Hematopoietic multipotent progenitor cell treated with erythropoietin and hydrocortisone succinate and interleukin-3 and kit ligand, for 4 days (in vitro differentiated cells): ENCODE results near the gene MFSD2B.
"Not testable (repeated sequence)": the region's sequence is repeated elsewhere in the genome, so short reads cannot be mapped to it uniquely, and the experiment has no call there.

ENCODE experiments used
- DNase-seq: peaks from one replicate; pipeline ENCODE4 v3.0.0-alpha.2; 2015

Gene MFSD2B

DNA sequence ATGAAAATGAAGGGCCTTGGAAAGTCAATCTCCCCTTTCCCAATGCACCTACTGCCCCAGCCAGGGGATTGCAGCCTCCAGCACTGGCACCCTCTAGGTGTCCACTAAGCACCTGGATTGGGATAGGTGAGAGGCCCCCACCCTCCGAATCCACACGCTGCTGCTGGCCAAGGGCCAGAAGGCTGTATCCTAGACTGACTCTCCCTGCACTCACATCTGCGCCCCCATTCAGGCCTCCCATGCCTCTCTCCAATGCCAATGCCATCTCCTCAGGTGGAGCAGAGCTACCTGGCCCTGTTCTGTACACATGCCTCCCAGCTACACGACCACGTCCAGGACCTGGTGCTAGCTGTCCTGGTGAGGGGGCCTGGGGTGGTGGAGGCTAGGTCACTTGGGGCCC lies 9.8 kb downstream of the MFSD2B start:
- DNase-seq, result no peak

DNA sequence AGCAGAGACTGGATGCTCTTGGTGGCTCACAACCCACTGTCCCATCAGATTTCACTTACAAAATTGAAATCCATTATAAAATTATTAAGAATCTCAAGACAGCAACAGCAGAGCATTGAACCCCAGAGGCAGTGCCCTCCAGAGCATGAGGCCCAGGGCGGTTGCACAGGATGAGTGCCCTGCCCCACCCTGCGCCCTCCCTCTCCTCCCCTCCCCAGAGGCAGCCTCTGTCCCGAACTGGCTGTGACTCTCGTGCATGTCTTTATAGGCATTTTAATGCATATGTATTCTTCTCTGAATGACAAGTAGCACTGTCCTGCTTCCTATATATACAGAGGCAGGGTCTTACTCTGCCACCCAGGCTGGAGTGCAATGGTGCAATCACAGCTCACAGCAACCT lies 10.4 kb downstream of the MFSD2B start:
- no peak for DNase-seq

DNA sequence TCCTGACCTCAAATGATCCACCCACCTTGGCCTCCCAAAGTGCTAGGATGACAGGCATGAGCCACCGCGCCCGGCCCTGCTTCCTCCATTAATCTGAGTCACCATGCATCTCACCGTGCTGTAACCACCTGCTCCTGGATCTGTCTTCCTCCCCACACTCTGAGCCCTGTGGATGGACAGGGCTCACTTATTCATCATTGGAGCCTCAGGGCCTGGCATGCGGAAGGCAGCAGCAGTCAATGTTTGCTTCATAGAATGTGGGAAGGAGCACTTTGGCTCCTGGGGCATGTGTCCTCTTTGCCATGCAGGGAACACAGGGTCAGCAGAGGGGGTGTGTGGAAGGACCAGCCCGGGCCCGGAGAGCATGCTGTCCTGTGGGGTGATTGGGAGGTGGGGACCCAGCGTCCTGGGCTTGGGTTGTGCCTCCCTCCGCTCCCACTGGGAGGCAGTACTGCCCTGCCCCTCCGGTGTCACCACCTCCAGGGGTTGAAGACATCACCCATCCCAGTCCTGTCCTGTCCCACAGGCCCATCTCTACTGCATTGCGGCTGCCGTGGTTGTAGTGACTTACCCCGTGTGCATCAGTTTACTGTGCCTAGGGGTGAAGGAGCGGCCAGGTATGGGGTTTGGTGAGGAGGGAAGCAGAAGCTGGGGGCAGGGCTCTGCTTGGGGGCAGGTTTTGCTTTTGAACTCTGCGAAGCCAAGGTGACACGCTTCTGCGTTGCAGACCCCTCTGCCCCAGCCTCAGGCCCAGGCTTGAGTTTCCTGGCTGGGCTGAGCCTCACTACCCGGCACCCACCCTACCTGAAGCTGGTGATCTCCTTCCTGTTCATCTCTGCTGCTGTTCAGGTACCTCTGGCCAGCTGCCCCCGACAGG lies 11.5 kb downstream of the MFSD2B start:
- peak; percentile 73 for DNase-seq

DNA sequence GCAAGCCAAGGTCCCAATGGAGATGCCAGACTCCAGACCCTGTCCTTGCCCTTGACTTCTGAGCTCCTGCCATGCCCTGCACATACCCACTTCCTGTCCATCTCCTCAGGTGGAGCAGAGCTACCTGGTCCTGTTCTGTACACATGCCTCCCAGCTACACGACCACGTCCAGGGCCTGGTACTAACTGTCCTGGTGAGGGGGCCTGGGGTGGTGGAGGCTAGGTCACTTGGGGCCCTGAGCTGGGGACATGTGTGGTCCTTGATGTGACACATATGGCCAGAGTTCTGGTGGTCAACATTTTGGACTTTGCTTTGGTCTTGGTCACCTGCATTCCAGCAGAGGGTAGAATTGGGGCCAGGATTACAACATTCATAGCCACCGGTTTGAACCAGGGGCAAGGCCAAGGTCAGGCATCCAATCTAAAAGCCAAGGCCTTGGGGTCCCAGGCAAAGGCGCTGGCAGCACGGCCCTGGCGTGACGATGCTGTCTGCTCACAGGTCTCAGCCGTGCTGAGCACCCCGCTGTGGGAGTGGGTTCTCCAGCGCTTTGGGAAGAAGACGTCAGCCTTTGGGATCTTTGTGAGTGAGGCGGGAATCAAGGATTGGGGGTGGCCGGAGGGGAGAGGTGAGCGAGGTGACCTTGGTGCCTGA lies 12.6 kb downstream of the MFSD2B start:
- no peak for DNase-seq

DNA sequence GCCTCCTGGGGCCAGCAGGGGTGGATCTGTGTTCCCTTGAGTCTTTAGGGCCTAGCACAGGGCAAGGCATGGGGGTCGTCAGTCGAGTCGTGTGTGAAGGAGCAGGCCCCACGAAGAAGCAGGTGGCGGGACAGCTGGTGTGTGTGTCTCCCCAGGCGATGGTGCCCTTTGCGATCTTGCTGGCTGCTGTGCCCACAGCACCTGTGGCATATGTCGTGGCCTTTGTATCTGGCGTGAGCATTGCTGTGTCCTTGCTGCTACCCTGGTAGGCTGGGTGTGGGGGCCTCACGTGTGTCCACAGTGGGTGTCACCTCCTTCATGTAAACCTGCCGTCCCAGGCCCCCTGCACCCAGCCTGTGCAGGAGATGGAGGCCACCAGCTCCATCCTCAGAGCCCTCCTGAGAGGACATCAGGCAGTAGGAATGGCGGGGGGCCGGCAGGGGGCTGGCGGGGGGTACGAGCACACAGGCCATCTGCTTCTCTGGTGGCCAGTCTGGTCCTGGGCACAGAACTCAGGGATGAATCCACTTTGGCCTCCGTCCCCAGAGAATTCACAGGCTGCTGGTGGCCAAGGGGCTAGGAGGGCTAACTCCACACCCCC lies 13.2 kb downstream of the MFSD2B start:
- DNase-seq, result no peak

DNA sequence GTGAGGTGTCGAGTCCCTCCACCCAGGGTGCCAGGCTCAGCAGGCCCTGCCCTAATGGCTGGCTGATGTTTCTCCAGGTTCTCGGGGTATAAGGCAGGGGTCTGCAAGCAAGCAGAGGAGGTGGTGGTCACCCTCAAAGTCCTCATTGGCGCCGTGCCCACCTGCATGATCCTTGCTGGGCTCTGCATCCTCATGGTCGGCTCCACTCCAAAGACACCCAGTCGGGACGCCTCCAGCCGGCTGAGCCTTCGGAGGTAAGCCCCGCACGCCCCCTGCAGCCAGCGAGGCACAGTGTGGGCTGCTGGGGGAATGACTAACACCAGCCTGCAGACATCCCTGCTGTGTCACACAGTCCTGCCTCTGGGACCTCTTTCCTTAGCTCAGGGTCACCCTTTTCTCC lies 14.1 kb downstream of the MFSD2B start:
- no peak for DNase-seq

DNA sequence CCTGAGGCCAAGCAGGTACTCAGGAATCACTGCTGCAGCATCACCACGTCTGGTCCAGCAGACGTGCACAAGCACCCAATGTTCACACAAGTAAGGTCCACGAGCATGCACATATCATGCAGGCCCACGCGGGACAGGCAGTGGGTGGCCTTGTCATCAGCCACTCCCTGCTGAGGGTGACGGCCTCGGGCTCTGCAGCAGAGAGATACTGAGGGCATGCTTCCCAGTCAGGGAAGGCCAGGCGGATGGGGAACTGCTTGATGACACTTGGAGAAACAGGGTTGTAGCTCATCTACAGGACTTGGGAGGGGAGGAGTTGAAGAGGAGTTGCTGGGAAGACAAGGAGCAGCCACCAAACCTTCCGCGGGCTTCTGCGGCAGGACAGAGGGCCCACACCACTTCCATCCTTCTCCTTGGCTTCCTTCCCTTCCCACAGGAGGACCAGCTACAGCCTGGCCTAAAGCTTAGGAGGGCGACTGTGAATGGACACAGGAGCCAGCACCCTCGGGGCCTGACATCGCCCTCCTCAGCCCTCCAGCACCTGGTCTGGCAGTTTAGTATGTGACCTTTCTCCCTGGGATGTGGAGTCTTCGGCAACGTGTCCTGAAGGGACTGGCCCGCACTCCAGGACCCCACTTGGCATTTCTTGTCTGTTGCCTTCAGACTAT lies 15.2 kb downstream of the MFSD2B start:
- DNase-seq, result no peak

DNA sequence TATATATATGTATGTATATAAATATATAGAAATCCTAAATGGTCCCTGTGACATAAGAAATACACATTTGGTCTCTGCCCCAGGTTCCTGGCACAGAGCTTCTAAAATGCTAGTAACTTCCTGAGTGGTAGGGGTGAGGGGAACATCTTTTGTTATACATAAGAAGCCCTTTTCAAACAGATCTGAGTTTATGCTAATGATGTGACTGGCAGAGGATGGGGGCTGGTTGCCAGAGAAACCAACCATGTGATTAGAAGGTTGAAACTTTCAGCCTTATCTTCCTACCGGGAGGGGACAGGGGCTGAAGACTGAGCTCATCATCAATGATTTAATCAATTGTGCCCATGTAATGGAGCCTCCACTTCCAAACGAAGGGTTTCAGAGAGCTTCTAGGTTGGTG lies 16.3 kb downstream of the MFSD2B start:
- no peak for DNase-seq

DNA sequence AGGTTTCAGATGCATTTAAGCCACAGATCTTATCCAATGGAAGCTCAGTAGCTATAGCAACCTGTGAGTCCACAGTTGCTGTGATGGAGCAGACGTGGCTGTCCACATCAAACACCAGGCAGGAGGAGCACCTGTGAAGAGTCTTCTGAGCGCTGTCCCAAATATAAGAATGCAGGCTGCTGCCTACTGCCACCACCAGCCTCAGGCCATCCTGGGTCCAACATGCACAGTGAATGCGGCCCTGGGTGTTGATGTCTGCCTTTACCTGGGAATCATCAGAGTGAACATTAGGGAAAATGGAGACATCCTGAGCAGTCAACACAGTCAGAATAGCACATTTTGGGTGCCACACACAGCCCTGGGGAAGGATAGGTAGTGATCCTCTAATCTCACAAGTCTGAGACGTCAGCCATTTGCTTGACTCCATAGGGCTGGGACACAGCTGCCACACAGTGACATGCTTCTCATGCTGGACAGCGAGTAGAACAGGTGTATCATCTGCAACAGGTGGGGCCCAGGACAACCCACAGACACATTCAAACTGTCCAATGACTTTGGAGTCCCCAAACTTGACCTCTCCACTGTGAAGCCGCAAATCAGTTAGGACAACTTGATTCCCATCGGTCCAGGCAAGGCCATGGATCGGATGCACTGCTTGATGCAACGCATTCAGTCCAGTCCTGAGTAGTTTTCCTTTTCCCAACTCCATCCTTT lies 29.1 kb downstream of the MFSD2B start:
- DNase-seq, result no peak

DNA sequence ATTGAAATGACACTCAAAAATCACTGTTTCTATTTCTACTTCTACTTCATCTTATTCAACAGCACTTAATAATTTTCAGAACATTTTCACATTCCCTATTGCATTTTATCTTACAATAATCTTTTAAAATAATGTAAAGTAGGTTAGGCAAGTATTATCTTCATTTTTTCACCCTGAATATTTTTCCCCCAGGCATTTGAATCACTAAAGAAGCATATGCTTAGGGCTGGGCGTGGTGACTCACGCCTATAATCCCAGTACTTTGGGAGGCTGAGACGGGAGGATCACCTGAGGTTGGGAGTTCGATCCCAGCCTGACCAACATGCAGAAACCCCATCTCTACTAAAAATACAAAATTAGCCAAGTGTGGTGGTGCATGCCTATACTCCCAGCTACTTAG lies 30.6 kb downstream of the MFSD2B start:
- DNase-seq, result no peak

DNA sequence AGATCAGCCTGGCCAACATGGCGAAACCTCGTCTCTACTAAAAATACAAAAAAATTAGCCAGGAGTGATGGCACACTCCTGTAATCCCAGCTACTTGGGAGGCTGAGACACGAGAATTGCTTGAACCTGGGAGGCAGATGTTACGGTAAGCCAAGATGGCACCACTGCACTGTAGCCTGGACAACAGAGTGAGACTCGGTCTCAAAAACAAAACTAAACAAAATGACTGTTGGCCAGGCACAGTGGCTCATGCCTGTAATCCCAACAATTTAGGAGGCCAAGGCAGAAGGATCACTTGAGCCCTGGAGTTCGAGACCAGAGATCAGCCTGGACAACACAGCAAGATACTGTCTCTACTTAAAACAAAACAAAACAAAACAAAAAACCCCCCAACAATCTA lies 33.2 kb downstream of the MFSD2B start:
- DNase-seq, result not testable (repeated sequence)

DNA sequence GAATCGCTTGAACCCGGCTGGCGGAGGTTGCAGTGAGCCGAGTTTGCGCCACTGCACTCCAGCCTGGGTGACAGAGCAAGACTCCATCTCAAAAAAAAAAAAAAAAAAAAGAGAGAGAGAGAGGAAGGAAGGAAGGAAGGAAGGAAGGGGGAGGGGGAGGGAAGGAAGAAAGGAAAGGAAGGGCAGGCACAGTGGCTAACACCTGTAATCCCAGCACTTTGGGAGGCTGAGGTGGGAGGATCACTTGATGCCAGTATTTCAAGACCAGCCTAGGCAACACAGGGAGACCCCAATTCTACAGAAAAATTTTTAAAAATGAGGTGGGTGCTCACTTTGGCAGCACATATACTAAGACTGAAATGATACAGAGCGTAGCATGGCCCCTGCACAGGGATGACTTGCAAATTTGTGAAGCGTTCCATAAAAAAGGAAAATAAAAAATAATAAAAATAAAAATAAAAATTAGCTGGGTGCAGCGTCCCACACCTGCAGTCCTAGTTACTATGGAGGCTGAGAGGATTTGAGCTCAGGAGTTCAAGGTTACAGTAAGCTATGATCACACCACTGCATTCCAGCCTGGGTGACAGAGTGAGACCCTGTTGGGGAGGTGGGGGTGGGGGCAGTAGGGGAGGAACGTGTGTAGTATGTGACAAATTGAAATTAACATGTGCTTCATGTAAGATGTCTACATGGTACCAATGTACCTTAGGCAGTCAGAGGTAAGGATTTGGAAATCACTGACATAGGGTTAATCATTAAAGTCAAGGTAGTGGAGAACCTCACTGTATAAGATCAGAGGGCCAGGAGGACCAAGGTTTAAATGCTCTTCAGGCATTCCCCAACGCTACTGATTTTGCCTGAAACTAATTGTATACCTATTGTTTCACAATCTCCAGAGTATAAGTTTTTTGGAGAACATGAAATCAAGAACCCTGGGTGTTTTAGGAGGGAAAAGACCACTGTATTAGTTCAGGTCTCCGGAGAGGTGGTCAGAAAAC lies 35.9 kb downstream of the MFSD2B start:
- DNase-seq, result no peak

DNA sequence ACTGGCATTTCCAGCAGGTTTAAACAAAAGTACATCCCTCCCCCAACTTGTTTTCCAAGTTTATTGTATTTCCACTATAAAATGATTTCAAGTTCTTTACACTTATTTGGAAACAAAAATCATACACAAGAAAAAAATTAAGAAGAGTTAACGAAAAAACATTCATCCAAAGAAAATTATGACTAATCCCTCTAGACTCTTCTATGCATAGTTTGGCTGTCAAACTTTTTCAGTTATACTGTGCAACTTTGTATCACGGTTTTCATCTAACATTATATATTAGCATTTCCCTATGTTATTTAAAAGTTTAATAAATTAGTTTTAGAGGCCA lies 36.7 kb downstream of the MFSD2B start:
- DNase-seq, result no peak

DNA sequence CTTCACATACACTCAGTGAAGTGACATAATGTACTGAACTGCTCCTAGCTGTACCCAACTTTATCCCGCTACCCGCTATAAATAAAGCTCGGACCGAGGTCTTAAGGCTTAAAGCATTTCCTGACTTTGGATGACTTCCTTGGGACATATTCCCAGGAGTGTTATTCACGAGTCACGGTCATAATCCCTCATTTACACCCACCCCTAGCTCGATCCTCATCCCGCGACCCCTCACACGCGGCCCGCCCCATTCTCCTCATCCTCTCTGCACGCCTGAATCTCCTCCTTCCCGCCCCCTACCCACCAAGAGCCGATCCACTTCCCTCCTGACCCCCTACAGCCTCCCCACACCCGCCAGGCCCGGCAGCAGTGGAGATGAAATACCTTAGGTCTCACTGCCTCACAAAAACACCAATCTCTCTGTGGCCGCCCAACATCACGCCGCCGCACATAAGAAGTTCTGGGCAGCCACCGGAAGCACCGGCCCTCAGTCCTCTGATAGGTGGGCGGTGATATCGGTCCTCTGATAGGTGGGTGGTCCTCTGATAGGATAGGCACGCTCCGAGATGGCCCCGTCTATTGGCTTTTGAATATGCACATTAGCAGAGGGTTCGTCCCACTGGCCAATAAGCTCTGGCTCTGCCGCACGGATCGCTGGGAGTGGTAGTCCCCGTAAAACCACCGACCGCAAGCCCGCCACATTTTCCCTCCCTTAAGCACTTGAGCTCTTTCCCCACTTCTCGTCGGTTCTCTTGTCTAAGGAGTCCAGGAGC lies 37.2 kb downstream of the MFSD2B start, which contains the start of gene WDCP:
Gene WDCP (minus strand): TSS at position 462 of the 773 bp plus-strand sequence. CDS start 7,897 bp downstream, outside the sequence.
- peak; percentile 100 for DNase-seq

DNA sequence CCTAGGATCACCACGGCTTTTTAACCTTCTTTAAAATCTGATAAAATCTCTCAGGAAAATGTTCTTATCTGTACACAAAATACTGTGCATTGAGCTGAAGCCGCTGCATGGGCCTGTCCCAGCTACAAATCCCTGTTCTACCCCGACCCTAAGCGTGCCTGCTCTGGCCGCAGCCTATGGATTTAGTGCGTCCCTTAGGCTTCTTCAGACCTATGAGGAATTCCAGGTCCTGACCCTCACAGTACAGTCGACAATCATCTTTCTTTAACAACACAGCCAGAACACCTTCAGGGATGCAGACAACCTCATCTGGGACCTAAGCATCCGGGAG lies 37.8 kb downstream of the MFSD2B start:
- no peak for DNase-seq

DNA sequence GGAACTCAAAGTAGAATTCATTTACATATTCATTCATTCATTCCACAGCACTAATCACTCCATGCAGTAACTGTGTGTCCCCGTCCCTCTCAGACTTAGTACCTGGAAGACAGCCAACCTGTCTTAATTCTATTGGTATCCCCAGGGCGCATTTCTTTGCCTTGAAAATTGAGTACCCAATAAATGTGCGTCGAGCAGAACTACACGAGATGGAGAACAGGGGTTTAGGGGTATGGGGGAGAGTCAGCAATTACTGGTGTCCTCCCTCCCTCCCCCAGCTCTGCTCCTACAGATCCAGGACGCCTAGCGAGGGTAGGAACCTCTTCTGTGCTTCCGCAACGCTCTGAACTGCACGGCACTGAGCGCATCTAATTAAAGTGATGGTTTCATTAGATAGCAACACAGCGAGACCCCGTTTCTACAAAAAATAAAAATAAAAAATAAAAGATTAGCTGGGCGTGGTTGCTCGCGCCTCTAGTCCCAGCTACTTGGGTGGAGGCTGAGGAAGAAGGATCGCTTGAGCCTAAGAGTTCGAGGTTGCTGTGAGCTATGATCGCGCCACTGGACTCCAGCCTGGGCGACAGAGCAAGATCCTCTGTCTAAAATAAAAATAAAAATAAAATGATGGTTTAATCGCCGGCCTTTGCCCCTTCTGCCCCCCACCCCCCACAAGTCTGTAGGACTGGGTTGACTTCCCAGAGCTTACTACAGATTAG lies 39.0 kb downstream of the MFSD2B start:
- peak; percentile 51 for DNase-seq

DNA sequence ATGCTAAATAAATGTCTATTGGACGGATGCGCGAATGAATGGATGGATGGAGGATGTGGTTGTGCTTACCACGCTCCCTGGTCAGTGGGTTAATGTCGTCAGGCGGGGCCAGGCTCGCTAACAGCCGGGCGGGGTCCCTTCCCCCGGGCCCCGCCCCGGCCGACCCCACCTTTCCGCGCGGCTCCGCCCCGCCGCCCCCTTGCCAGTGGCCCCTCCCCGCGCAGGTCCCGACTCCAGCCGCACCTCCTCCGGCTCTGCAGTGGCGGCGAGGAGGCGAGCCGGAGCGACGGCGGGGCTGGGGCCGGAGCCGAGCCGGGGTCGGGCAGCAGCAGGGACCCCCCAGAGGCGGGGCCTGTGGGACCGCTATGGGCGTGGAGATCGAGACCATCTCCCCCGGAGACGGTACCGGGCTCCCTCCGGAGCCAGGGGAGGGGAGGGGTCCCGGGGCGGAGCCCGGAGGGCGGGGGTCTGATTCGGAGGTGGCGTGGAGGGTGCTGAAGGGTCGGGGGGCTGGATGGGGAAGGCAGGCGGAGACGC lies 39.7 kb downstream of the MFSD2B start, which contains the start of gene FKBP1B:
Gene FKBP1B (plus strand): TSS at position 257 of the 537 bp plus-strand sequence. CDS start 109 bp downstream, at position 366.
- peak; percentile 87 for DNase-seq

DNA sequence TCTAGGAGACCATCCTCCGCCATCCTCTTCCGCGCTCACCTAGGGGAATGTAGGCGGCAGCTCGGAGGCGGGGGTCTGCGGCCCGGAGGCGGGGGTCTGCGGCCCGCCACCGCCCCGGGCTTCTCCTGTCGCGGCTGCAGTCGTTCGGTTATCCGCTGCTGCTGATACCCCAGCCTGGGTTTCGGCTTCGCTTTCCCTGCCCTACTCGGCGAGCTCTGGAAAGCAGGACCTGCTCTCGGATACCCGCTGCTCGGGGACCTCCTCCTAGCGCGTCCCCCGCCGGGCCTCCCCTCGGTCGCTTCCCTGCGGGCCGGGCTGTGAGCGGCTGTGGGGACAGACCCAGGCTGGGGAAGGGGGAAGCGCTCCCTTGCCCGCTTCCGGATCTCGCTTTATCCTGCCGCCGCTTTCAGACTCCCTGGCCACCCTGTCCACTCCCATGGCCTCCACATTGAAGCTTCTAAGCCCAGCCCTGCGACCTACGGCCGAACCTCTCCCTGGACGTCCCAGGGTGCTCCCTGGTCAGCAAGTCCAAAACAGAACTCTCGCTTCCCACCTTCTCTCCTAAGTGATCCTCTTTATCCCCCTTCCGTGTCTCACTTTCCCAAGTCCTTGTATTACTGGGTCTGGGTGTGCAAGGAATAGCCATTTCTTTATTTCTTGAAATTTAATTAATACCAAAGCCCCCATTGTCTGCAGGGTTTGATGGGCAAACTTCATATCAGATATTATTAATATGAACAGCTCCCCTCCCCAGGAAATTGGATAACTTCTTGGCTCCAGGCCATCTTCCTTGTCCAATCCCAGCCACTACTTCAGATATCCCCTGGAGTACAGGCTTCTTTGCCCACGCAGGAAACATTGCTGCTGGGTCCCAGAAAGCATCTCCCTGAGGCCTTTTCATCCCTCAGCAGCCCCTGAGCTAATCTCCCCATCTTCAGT lies 40.4 kb downstream of the MFSD2B start:
- DNase-seq, result peak; percentile 39

DNA sequence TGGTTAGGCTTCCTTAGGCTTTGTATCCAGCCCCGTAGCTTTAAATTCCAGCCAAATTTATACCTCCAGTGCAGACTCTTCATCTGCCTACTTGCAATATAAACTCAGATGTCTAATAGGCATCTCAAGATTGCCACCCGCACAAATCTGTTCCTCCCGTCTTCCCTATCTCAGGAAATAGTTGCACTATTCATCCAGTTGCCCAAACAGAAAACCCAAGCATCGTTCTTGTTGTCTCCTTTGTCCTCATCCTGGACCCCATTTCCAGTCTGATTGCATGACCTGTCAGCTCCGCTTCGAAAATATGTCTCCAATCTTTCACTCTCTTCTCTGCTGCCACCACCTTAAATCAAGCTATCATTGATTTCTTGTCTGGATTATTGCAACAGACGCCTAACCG lies 41.9 kb downstream of the MFSD2B start:
- no peak for DNase-seq
